HK-2 (cell line): ENCODE results near the gene MCAM.

ENCODE experiments used
- DNase-seq: peaks from one replicate; pipeline ENCODE4 v3.0.0-alpha.2; 2018; ENCODE audit not compliant: unreplicated experiment

The MCAM gene

GRCh38 chr11:119330237-119330636 lies 13.3 kb upstream of the MCAM start:
- no peak for DNase-seq

GRCh38 chr11:119329320-119329719 lies 12.4 kb upstream of the MCAM start:
- DNase-seq, result no peak

- DNase-seq, result no peak
Measured at GRCh38 chr11:119324189-119324588, 7.3 kb upstream of the MCAM start.

GRCh38 chr11:119323532-119324033 lies 6.7 kb upstream of the MCAM start:
- DNase-seq, result peak; percentile 70

DNA sequence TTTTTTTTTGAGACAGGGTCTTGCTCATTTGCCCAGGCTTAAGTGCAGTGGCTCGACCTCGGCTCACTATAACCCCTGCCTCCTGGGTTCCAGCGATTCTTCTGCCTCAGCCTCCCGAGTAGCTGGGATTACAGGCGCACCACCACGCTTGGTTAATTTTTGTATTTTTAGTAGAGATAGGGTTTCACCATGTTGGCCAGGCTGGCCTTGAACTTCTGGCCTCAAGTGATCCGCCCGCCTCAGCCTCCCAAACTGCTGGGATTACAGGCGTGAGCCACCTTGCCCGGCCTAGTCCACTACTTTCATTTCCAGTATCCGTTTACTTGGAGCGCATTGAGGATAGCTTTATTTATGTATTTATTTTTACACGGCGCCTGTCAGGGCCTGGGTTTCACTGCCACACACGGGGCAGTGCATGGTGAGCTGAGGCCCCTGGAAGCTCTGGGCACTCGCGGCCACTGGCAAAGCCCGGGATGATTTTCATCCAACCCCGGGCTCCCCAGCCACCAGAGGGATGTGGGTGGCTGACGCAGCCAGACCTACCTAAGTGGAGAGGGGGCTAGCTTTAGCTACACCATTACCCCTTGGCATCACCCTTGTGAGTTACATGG lies 6.1 kb upstream of the MCAM start:
- no peak for DNase-seq

- no peak for DNase-seq
Measured at GRCh38 chr11:119322360-119322739, 5.4 kb upstream of the MCAM start.

- no peak for DNase-seq
Measured at GRCh38 chr11:119320776-119321524, 4.0 kb upstream of the MCAM start.

DNA sequence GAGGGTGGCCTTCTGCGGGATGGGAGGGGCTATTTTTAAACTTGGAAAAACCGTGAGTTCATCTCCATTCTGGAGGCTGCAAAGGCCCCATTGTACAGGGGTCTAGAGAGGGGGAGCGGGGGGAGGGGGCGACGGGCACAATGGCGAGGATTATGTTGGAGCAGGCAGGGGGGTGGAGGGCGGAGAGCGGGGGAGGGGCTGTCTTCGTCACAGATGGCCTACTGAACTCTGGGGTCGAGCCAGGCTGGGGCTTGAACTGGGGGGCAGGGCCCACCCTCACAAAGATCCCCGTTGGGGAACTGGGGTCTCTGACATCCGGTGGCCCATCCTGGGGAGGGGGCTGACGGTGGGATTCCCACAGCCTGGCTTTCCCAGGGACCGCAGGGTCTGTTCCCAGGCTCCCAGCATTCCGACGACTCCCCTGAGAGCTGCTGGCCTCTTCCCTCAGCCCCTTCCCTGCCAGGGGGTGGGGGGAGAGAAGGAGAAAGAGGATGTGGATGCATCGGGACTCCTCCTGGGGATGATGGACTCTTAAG lies 3.4 kb upstream of the MCAM start:
- DNase-seq, result no peak

DNA sequence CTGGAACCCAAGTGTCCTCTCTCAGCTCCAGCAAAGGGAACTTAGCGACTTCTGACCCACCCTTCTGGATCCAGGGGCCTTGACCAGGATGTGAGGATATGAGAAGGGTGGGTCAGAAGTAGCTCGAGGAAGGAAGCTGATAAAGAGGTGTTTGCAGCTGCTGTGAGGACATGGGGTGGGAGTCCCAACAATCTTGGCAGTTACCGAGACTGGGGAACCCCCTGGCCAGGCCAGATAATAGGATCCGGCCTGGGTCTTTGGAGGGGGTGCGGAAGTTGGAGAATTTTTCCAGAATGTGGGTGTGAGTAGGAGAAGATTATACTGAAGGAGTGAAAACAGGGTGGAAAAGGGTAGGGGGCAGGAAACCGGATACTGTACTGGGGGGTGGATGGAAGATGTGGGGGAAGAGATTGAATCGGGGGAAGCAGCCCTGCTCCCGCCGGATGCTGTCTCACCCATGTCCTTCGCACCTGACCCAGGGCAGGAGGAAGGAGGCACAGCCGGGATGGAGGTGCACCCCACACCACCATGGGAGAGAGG lies 2.8 kb upstream of the MCAM start:
- DNase-seq, result no peak

- no peak for DNase-seq
Measured at GRCh38 chr11:119319136-119319699, 2.3 kb upstream of the MCAM start.

DNA sequence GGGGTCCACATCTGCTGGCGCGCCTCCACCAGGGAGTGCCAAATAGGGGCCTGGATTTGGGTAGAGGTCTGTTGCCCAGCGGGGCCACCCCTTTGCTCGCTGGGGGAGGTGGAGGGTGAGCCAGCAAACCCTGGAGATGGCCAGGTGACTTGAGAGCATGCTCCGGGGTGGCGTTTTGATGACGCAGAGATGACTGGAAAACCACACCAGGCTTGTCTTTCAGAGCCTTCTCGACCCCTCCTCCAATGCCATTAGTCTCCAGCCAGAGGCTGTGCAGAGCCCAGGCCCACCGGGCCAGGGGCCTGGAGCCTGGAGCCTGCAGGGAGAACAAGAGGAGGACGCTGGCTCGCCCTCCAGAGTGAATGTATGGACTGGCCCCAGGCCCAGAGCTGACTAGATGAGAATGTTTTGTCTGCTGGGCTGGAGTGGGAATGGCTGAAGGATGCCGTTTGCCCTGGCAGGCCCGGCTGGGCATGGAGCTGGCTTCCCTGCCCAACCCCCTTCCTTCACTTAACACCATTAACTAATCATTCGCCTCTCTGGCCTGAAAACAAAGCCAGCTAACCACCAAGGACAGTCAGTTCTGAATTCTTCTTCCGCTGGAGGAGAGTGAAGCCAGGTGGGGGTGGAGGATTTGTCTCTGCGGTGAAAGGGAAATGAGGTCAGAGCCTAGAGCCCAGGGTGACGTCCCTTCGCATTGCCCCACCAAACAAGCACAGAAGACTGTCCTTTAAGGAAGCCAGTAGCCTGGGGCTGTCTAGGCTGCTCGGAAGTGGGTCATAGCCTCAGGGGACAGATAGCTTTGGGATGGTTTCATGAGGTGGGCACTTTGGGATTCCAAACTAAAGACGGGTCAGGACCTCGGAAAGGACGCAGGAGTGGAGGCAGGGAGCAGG lies 1.6 kb upstream of the MCAM start:
- DNase-seq, result peak; percentile 80

DNA sequence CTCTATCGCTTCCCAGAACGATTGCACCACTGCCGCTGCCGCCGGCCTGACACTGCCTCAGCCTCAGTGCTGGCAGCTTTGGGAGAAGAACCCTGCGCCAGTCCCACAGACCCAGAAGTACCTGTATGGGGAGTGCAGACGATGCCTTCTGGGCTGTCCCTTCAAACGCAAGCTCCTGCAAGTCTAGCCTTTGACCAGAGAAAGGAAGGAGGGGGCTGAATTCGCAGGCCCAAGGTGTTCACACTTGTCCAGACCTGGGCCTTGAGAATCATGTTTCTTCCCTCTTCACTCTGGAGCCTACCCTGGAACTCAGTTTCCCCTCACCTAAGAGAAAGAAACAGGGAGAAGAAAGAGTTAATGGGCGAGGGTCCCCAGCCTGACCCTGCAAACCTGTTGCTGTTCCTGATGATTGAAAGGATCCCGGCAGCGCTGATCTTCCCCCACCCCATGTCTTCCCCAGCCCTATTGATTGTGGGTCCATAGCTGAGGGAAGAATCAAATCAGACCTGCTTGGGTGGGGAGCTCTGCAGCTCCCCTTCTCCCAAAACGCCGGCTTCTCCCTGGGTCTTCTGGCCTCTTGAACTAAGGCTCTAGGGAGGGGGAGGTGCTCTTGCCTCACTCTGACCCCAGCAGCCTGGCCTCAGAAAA lies 786 bp upstream of the MCAM start:
- DNase-seq, result peak; percentile 47

- peak; percentile 44 for DNase-seq
Measured at GRCh38 chr11:119316016-119316728, 758 bp downstream of the MCAM start.

DNA sequence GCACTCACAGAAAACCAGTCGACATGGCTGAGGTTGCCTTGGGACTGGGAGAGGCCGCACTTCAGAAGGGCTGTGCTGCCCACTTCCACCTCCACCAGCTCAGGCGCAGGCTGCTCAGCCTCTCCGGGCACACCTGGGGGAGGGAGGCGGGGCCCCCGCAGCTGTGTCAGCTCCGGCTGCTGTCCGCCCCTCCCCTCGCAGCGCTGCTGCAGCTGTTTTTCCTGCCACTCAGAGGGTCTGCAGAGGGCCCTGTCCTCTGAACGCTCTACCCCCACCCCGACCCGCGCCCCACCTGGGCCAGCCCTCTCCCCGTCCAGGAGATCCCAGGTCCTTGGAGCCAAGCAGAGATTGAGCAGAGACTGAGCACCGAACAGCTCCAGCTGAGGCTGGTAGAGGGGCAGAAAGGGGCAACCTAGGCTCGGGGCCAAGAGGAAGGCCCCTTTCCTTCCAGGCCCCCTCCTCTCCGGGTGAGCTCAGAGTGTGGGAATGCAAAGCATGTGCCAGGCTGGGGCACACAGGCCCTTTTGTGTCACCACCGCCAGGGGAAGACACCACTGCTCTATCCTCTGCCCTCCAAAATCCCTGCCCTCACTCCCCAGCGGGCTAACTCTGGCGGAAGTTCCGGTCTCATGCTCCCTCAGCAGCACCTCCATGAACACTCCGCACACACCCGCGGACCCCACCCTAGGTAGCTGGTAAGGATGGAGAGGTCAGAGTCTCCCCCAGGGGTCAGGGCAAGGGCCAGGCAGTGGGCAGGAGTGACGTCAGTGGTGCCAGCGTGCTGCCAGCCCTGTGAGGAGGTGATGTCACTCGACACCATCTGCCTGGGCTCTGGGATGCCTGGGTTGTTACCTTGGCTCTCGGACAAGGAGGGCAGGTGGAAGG lies 1.6 kb downstream of the MCAM start:
- peak; percentile 36 for DNase-seq

DNA sequence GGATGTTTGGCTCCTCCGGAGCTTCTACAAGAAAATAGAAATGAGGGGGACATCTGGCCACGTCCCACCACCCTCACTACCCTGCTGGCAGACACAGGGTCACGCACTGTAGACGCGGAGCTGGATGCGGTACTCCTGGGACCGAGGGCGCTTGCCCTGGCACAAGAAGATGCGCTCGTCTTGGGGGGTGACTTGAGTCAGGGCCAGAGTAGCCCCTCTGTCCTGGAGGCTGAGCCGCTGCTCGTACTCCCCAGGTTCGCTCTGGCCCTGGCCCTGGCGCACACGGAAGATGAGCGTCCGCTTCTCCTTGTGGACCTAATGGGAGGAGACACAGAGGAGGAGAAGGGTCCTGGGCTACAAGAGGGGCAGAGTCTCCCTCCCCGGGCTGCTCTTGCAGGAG lies 2.2 kb downstream of the MCAM start:
- no peak for DNase-seq

GRCh38 chr11:119310682-119311052 lies 6.3 kb downstream of the MCAM start:
- DNase-seq, result no peak

- DNase-seq, result no peak
Measured at GRCh38 chr11:119309953-119310681, 6.8 kb downstream of the MCAM start.

GRCh38 chr11:119309411-119309810 lies 7.5 kb downstream of the MCAM start:
- no peak for DNase-seq

DNA sequence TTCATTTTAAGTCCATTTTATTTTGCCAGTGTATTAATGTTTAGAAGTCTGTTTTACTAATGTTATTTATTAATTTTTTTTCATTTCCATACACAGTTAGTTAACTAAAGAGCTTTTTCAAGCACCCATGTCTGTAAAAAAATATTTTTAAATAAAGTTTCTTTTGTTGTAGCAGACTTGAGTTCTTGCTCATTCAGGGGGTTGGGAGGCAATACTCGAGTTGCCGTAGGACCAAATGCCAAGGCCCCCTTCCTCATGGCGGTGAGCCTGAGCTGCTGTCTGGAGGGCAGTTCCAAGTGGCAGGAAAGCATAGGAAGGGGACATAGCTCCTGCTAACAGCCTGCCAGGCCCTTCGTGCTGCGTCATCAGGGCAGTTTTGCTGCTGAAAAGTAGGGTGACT lies 9.0 kb downstream of the MCAM start:
- DNase-seq, result no peak
